Measurements from ENCODE around the gene ZNF578. TPM values are rescaled to one million over a fixed set of nuclear protein-coding genes. Genes with fewer than 3 reads are reported as not detected.
"Not testable (repeated sequence)": the region's sequence is repeated elsewhere in the genome, so short reads cannot be mapped to it uniquely, and the experiment has no call there.

ZNF578 gene
- polyA plus RNA-seq, 4 donors, result 5.1 to 8.6 (median 5.8) TPM

- DNase-seq (ENCODE audit: low read depth in 4 of 4, low spot score in 2 of 4), result no peak
Observed at GRCh38 chr19:52554216-52554971, 101.0 kb downstream of the ZNF578 start.

GRCh38 chr19:52557231-52557995, 104.1 kb downstream of the ZNF578 start:
- no peak for DNase-seq (ENCODE audit: low read depth in 4 of 4, low spot score in 2 of 4)

- DNase-seq (ENCODE audit: low read depth in 4 of 4, low spot score in 2 of 4), result not testable (repeated sequence)
Observed at GRCh38 chr19:52558732-52559445, 105.5 kb downstream of the ZNF578 start.

- DNase-seq (ENCODE audit: low read depth in 4 of 4, low spot score in 2 of 4), result not testable (repeated sequence)
Observed at GRCh38 chr19:52561611-52562010, 108.3 kb downstream of the ZNF578 start.

Other genes starting within 250 kb of the ZNF578 start
- 10 to 100 TPM; 15.2 to 21.6 (median 19.3) TPM for gene ZNF766, start 184.0 kb upstream of the ZNF578 start, polyA plus RNA-seq (ENCODE audit: insufficient read length in 4 of 4)
- gene ZNF480, start 156.4 kb upstream of the ZNF578 start, polyA plus RNA-seq (ENCODE audit: insufficient read length in 4 of 4), result 10 to 100 TPM; 14.1 to 19.0 (median 17.4) TPM
- gene ZNF610, start 117.3 kb upstream of the ZNF578 start, polyA plus RNA-seq (ENCODE audit: insufficient read length in 4 of 4), result 10 to 100 TPM; 10.5 to 12.9 (median 11.8) TPM
- gene ZNF880, start 83.6 kb upstream of the ZNF578 start, polyA plus RNA-seq (ENCODE audit: insufficient read length in 4 of 4), result 10 to 100 TPM; 19.1 to 28.4 (median 23.0) TPM
- gene ZNF528, start 55.7 kb upstream of the ZNF578 start, polyA plus RNA-seq (ENCODE audit: insufficient read length in 4 of 4), result 10 to 100 TPM; 22.9 to 64.5 (median 42.1) TPM
- under 1 TPM; 0.34 to 0.57 (median 0.45) TPM for gene ZNF534, start 24.4 kb upstream of the ZNF578 start, polyA plus RNA-seq (ENCODE audit: insufficient read length in 4 of 4)
- 10 to 100 TPM in 2 of 4 donors, 1 to 10 TPM in 2; 6.9 to 19.4 (median 14.1) TPM for gene ZNF808, start 74.1 kb downstream of the ZNF578 start, polyA plus RNA-seq (ENCODE audit: insufficient read length in 4 of 4)
- 10 to 100 TPM; 12.5 to 22.6 (median 17.4) TPM for gene ZNF701, start 116.7 kb downstream of the ZNF578 start, polyA plus RNA-seq (ENCODE audit: insufficient read length in 4 of 4)
- 100 to 1,000 TPM in 2 of 4 donors, 10 to 100 TPM in 2; 57.4 to 197 (median 100) TPM for gene ZNF83, start 184.8 kb downstream of the ZNF578 start, polyA plus RNA-seq (ENCODE audit: insufficient read length in 4 of 4)

Data from left renal cortex interstitium (tissue), 4 donors.